H1 (cell line): Measurements from ENCODE around the gene ZBTB22. TPM values are rescaled to one million over a fixed set of nuclear protein-coding genes. Genes with fewer than 3 reads are reported as not detected.

Experiments
- CTCF ChIA-PET: fragments of 300-600 bp; sonication (Branson Sonifier 250); formaldehyde crosslinking; loops from one replicate; lab custom pipeline; 2021; ENCODE audit not compliant: partially characterized antibody; lab: Charles Lee
- POLR2A ChIA-PET: fragments of 300-600 bp; sonication (Branson Sonifier 250); formaldehyde crosslinking; loops from one replicate; lab custom pipeline; 2021; ENCODE audit warnings: inconsistent platforms; ENCODE audit not compliant: partially characterized antibody; lab: Charles Lee
- DNase-seq, 2 experiments: peaks; one replicate each; pipeline versions ENCODE4 v3.0.0 to v3.0.0-alpha.2; 2010 to 2022; ENCODE audit warnings: low spot score in 2 of 2, low read depth in 1 of 2, mixed read lengths in 1 of 2
- FAIRE-seq: peaks from 2 replicates; lab custom pipeline; 2011; peaks lifted over from hg19 to GRCh38; lab: Jason Lieb, UNC
- H2AFZ ChIP-seq: 2 replicates; pipeline ENCODE4 v1.8.1; 2012; ENCODE audit warnings: low read length, inconsistent platforms
- H2AK5ac ChIP-seq: 2 replicates; pipeline ENCODE4 v1.6.1; 2013; ENCODE audit warnings: low read depth, low read length
- H2BK120ac ChIP-seq: replicated peaks from 2 replicates; pipeline ENCODE3; 2013; ENCODE audit warnings: low read depth, low read length, inconsistent platforms
- H2BK12ac ChIP-seq: 2 replicates; pipeline ENCODE4 v1.6.1; 2013; ENCODE audit warnings: low read depth, low read length
- H2BK15ac ChIP-seq: 2 replicates; pipeline ENCODE4 v1.6.1; 2013; ENCODE audit warnings: low read length
- H2BK20ac ChIP-seq: 2 replicates; pipeline ENCODE4 v1.6.1; 2013; ENCODE audit warnings: low read length
- H2BK5ac ChIP-seq: 2 replicates; pipeline ENCODE4 v1.6.1; 2013; ENCODE audit warnings: low read depth, low read length
- H3K14ac ChIP-seq: 2 replicates; pipeline ENCODE4 v1.6.1; 2013; ENCODE audit warnings: inconsistent platforms; ENCODE audit not compliant: insufficient read length
- H3K18ac ChIP-seq: 2 replicates; pipeline ENCODE4 v1.6.1; 2013; ENCODE audit warnings: low read length; ENCODE audit errors: extremely low read depth
- H3K23ac ChIP-seq: 2 replicates; pipeline ENCODE4 v1.6.1; 2013; ENCODE audit warnings: inconsistent platforms; ENCODE audit not compliant: insufficient read length
- H3K23me2 ChIP-seq: 2 replicates; pipeline ENCODE4 v1.6.1; 2013; ENCODE audit warnings: low read depth, low read length
- H3K27ac ChIP-seq: 2 replicates; pipeline ENCODE4 v1.6.1; 2011; ENCODE audit warnings: low read depth, low read length, inconsistent platforms
- H3K27me3 ChIP-seq, 4 experiments: replicated peaks in 1 of 4; 1 replicate in 1 of 4; 2 replicates in 3 of 4; pipeline versions ENCODE4 v1.6.1 to v1.8.1; 2011 to 2013; ENCODE audit warnings: low read length in 3 of 4, mild to moderate bottlenecking in 3 of 4, inconsistent platforms in 2 of 4, mixed read lengths in 2 of 4, moderate library complexity in 1 of 4; ENCODE audit not compliant: control insufficient read depth in 3 of 4, insufficient read depth in 3 of 4; ENCODE audit errors: extremely low read depth in 1 of 4
- H3K36me3 ChIP-seq, 4 experiments: 2 replicates each; pipeline versions ENCODE4 v1.6.1 to v1.8.1; 2011 to 2013; ENCODE audit warnings: mild to moderate bottlenecking in 4 of 4, low read length in 3 of 4, moderate library complexity in 2 of 4, control low read depth in 1 of 4, inconsistent platforms in 1 of 4; ENCODE audit not compliant: insufficient read depth in 4 of 4, control insufficient read depth in 2 of 4
- H3K4ac ChIP-seq: replicated peaks from 2 replicates; pipeline ENCODE3; 2013; ENCODE audit warnings: low read length, low read depth, mixed read lengths, inconsistent platforms; ENCODE audit not compliant: insufficient read length
- H3K4me1 ChIP-seq, 4 experiments: replicated peaks in 1 of 4; 1 replicate in 1 of 4; 2 replicates in 3 of 4; pipeline versions ENCODE4 v1.6.1 to v1.8.1; 2011 to 2013; ENCODE audit warnings: low read length in 3 of 4, inconsistent platforms in 2 of 4, mixed read lengths in 1 of 4; ENCODE audit not compliant: insufficient read depth in 4 of 4, control insufficient read depth in 3 of 4
- H3K4me2 ChIP-seq, 2 experiments: 2 replicates each; pipeline versions ENCODE4 v1.6.1 to v1.8.1; 2011 to 2013; ENCODE audit warnings: low read depth in 2 of 2, low read length in 2 of 2, control low read depth in 1 of 2, inconsistent platforms in 1 of 2, mild to moderate bottlenecking in 1 of 2; ENCODE audit not compliant: insufficient read depth in 1 of 2
- H3K4me3 ChIP-seq, 4 experiments: fragments of 200-600, 300-600 bp in 1 of 4; sonication (generic), shearing (Covaris generic), sonication (Bioruptor Twin) in 1 of 4; 2 replicates each; pipeline versions ENCODE4 v1.5.1 to v1.8.1; 2011 to 2016; ENCODE audit warnings: low read length in 4 of 4, low read depth in 3 of 4, control low read depth in 2 of 4, inconsistent platforms in 2 of 4, mild to moderate bottlenecking in 2 of 4, mixed read lengths in 1 of 4, moderate library complexity in 1 of 4; ENCODE audit not compliant: insufficient read depth in 2 of 4; ENCODE audit errors: extremely low read depth in 1 of 4
- H3K56ac ChIP-seq: replicated peaks from 2 replicates; pipeline ENCODE3; 2013; ENCODE audit warnings: low read depth, mild to moderate bottlenecking, mixed read lengths, low read length, inconsistent platforms; ENCODE audit not compliant: insufficient read length
- H3K79me1 ChIP-seq: 2 replicates; pipeline ENCODE4 v1.6.1; 2013; ENCODE audit warnings: low read depth, low read length, control low read depth
- H3K79me2 ChIP-seq, 2 experiments: 2 replicates each; pipeline versions ENCODE4 v1.6.1 to v1.8.1; 2012 to 2013; ENCODE audit warnings: low read length in 2 of 2, mild to moderate bottlenecking in 2 of 2, inconsistent platforms in 1 of 2; ENCODE audit not compliant: insufficient read depth in 2 of 2, control insufficient read depth in 1 of 2
- H3K9ac ChIP-seq, 4 experiments: replicated peaks in 1 of 4; 1 replicate in 1 of 4; 2 replicates in 3 of 4; pipeline versions ENCODE4 v1.6.1 to v1.8.1; 2011 to 2013; ENCODE audit warnings: low read depth in 3 of 4, low read length in 3 of 4, control low read depth in 2 of 4, mild to moderate bottlenecking in 2 of 4, moderate library complexity in 2 of 4, inconsistent platforms in 1 of 4; ENCODE audit errors: extremely low read depth in 1 of 4
- H3K9me3 ChIP-seq, 2 experiments: 2 replicates each; pipeline versions ENCODE4 v1.6.1 to v1.8.1; 2012 to 2013; ENCODE audit warnings: mild to moderate bottlenecking in 2 of 2, moderate library complexity in 2 of 2, control low read depth in 1 of 2, inconsistent platforms in 1 of 2, low read depth in 1 of 2, low read length in 1 of 2, mixed read lengths in 1 of 2; ENCODE audit not compliant: insufficient read depth in 2 of 2
- H4K20me1 ChIP-seq, 2 experiments: replicated peaks in 1 of 2; 2 replicates each; pipeline versions ENCODE3 to v1.8.1; 2011 to 2013; ENCODE audit warnings: inconsistent platforms in 2 of 2, low read length in 2 of 2, mild to moderate bottlenecking in 1 of 2; ENCODE audit not compliant: insufficient read depth in 2 of 2, control insufficient read depth in 1 of 2
- H4K5ac ChIP-seq: 2 replicates; pipeline ENCODE4 v1.6.1; 2013; ENCODE audit warnings: low read length, low read depth, mixed read lengths, inconsistent platforms; ENCODE audit not compliant: insufficient read length
- H4K8ac ChIP-seq: 2 replicates; pipeline ENCODE4 v1.8.0; 2013; ENCODE audit warnings: mild to moderate bottlenecking, moderate library complexity, low read length, inconsistent platforms; ENCODE audit not compliant: insufficient read depth; ENCODE audit errors: extremely low read depth
- H4K91ac ChIP-seq: replicated peaks from 2 replicates; pipeline ENCODE3; 2013; ENCODE audit warnings: low read length, mixed read lengths, inconsistent platforms; ENCODE audit not compliant: insufficient read length
- ASH2L ChIP-seq: fragments of 200-600, 300-600 bp; sonication (generic); IDR thresholded peaks from one replicate; pipeline ENCODE4 v1.7.1; 2017; ENCODE audit warnings: low read length
- CREB1 ChIP-seq: IDR thresholded peaks from 2 replicates; pipeline ENCODE4 v1.6.1; 2012; ENCODE audit warnings: inconsistent platforms
- E2F6 ChIP-seq: IDR thresholded peaks from 2 replicates; pipeline ENCODE4 v1.6.1; 2012; ENCODE audit warnings: inconsistent platforms
- PHF8 ChIP-seq: fragments of 200-600 bp; sonication (generic); conservative IDR thresholded peaks from 2 replicates; pipeline ENCODE4 v1.7.1; 2012; ENCODE audit warnings: low read depth, mild to moderate bottlenecking, inconsistent platforms, low read length, moderate library complexity
- RXRA ChIP-seq: IDR thresholded peaks from 2 replicates; pipeline ENCODE4 v1.6.1; 2011; ENCODE audit warnings: low read depth, mild to moderate bottlenecking, low read length, moderate library complexity; ENCODE audit not compliant: insufficient read depth
- SIRT6 ChIP-seq: IDR thresholded peaks from one replicate; pipeline ENCODE4 v1.7.1; 2012; ENCODE audit warnings: low read length, inconsistent platforms
- SP4 ChIP-seq: IDR thresholded peaks from 2 replicates; pipeline ENCODE4 v1.6.1; 2012; ENCODE audit warnings: low read length, inconsistent platforms
- SUZ12 ChIP-seq: fragments of 200-600 bp; sonication (generic); IDR thresholded peaks from 2 replicates; pipeline ENCODE4 v1.6.1; 2012; ENCODE audit warnings: mild to moderate bottlenecking, inconsistent platforms, low read length, moderate library complexity, mixed read lengths
- TEAD4 ChIP-seq: IDR thresholded peaks from 2 replicates; pipeline ENCODE4 v1.6.1; 2012; ENCODE audit warnings: low read depth, low read length, inconsistent platforms, mixed read lengths
- USF2 ChIP-seq: IDR thresholded peaks from 2 replicates; pipeline ENCODE4 v1.6.1; 2011; ENCODE audit warnings: low read length, improper control_type of control experiment
- WGBS, 2 experiments: shearing (Covaris generic) in 1 of 2; methylation state at CpG; one replicate each; pipeline versions ENCODE4 v1.1.6 to v1.1.7; 2013 to 2015; ENCODE audit warnings: low lambda C conversion rate in 2 of 2, mixed read lengths in 2 of 2, inconsistent platforms in 1 of 2, low coverage in 1 of 2, missing lambda C conversion rate in 1 of 2; ENCODE audit not compliant: insufficient replicate concordance in 2 of 2, insufficient coverage in 1 of 2, insufficient read length in 1 of 2; ENCODE audit errors: extremely low coverage in 1 of 2, missing lambda C conversion rate in 1 of 2; 5-methylcytosine and 5-hydroxymethylcytosine counted together
- polyA plus RNA-seq, 7 experiments: library from polyadenylated mRNA; depleted of rRNA in 3 of 7; stranded (reverse) in 5 of 7; unstranded in 2 of 7; fragments of >200 nt in 5 of 7; fragments of 200-250 nt in 2 of 7; gene quantifications; 1 replicate in 5 of 7; 2 replicates in 1 of 7; 4 replicates in 1 of 7; pipeline versions ENCODE4 v1.2.1 to v1.2.3, GENCODE V29; 2011 to 2013; ENCODE audit warnings: missing spikeins in 2 of 7, mixed read lengths in 2 of 7
- total RNA-seq: library from RNA; stranded (reverse); fragmentation: NEBNext Ultra II Directional; extraction: Animal tissue kit (Norgen Biotek cat#: 25700); gene quantifications from 2 replicates; pipeline ENCODE4 v1.2.1, GENCODE V29; 2021

The ZBTB22 gene
- total and polyA plus RNA-seq, 2 of the 8 experiments (the other 6 are each of a cell fraction or from before 2014, with no cell fraction given): 7.4 to 9.9 TPM

GRCh38 chr6:33318426-33319073 lies 1.0 kb upstream of the ZBTB22 start:
- peak overlapping the region in 2 of 4 experiments; percentile 26 to 67; a peak in 1 of 7 replicates for H3K9ac ChIP-seq

More at GRCh38 chr6:33318426-33319073, 1.0 kb upstream of the ZBTB22 start:
- no peak for DNase-seq
- WGBS, 2 experiments: 84% methylated on average over 8 of the region's 8 CpGs; no CpG with 5 or more reads in 1 of the 2 experiments
- Histone ChIP-seq H3K4me2 (peak overlapping the region; percentile 65 to 68), H4K91ac (no peak overlapping the region), H2BK120ac (no peak overlapping the region), H4K5ac (no peak overlapping the region), H3K79me1 (peaks cover 7% of the 10 kb centered on the region; the same call in 1 of the 2 replicates), H2AK5ac (no peak overlapping the region), H2BK5ac (peak overlapping the region; percentile 64), H2AFZ (no peak overlapping the region), H3K23ac (no peak overlapping the region), H3K56ac (no peak overlapping the region), H3K27me3 (no peaks in the 10 kb centered on the region), H3K23me2 (peaks cover 25% of the 10 kb centered on the region), H3K4me3 (peak overlapping the region; percentile 67 to 89 (median 78)), H4K20me1 (peaks cover 2 to 5% of the 10 kb centered on the region in 2 experiments), H3K4me1 (peaks cover 0 to 34% (median 22%) of the 10 kb centered on the region in 4 experiments; a peak in 6 of 7 replicates), H2BK15ac (no peak overlapping the region), H2BK12ac (peak overlapping the region; percentile 52; the same call in 1 of the 2 replicates), H3K79me2 (peaks cover 0 to 32% of the 10 kb centered on the region in 2 experiments; a peak in 3 of 4 replicates), H3K9me3 (no peaks in the 10 kb centered on the region; a peak in 1 of 4 replicates), H3K4ac (no peak overlapping the region), H2BK20ac (no peak overlapping the region), H3K27ac (peak overlapping the region; percentile 83; the same call in 1 of the 2 replicates), H4K8ac (no peak overlapping the region), H3K36me3 (peaks cover 10 to 31% (median 21%) of the 10 kb centered on the region in 4 experiments; a peak in 7 of 8 replicates), H3K18ac (no peak overlapping the region), H3K14ac (no peak overlapping the region)
- no peak for FAIRE-seq
- TF ChIP-seq RXRA (no peak), USF2 (no peak), CREB1 (no peak), SIRT6 (no peak), SP4 (no peak), E2F6 (no peak), SUZ12 (no peak), ASH2L (no peak), PHF8 (no peak), TEAD4 (no peak)
- ChIA-PET CTCF (interaction anchor here (0.6 to 1.7 kb wide), 6 partner anchors 10 to 385 kb away, joined by 3 to 5 read pairs (median 3); partner anchors contain the start of gene CUTA), POLR2A (interaction anchor here (0.6 to 3.5 kb wide), 20 partner anchors 11 to 261 kb away, joined by 3 to 25 read pairs (median 5); partner anchors contain the start of genes B3GALT4, RGL2, RPS18 and SYNGAP1)
